ENCODE measurements around the gene TRAF3. TPM values are rescaled to one million over a fixed set of nuclear protein-coding genes. Genes with fewer than 3 reads are reported as not detected.

The TRAF3 gene
- total and polyA plus RNA-seq, 3 donors from 2014 or later = 24.3 to 38.8 (median 38.2) TPM

GRCh38 chr14:102807013-102807406 lies 29.8 kb downstream of the TRAF3 start:
- intact Hi-C loops (cut with DNase I; ENCODE audit: low total_unique reads) = no loop called here
- no peaks in the 10 kb centered on the region for H3K36me3 ChIP-seq (ENCODE audit: low read depth, missing control alignments)
- H3K27ac ChIP-seq = no peak overlapping the region
- peaks cover 5% of the 10 kb centered on the region for H3K4me1 ChIP-seq
- H3K27me3 ChIP-seq = no peaks in the 10 kb centered on the region
- 89 to 92% methylated on average over 4 of the region's 4 CpGs for WGBS, 2 donors
- H3K4me3 ChIP-seq = no peak overlapping the region
- TF ChIP-seq CTCF (IDR thresholded peaks at IDR 0.05) (no peak), POLR2A (IDR thresholded peaks at IDR 0.05) (no peak)
- no peak for DNase-seq
- H3K9me3 ChIP-seq = no peaks in the 10 kb centered on the region

- Histone ChIP-seq H3K36me3 (ENCODE audit: low read depth, missing control alignments) (no peaks in the 10 kb centered on the region), H3K4me1 (no peaks in the 10 kb centered on the region), H3K9me3 (no peaks in the 10 kb centered on the region), H3K4me3 (no peak overlapping the region), H3K27me3 (no peaks in the 10 kb centered on the region), H3K27ac (no peak overlapping the region)
- TF ChIP-seq CTCF (IDR thresholded peaks at IDR 0.05) (no peak), POLR2A (IDR thresholded peaks at IDR 0.05) (no peak)
- intact Hi-C loops (cut with DNase I; ENCODE audit: low total_unique reads) = no loop called here
- 79 to 82% methylated on average over 3 of the region's 3 CpGs for WGBS, 2 donors
- no peak for DNase-seq
Measured at GRCh38 chr14:102809870-102810269, 32.6 kb downstream of the TRAF3 start.

- TF ChIP-seq POLR2A (IDR thresholded peaks at IDR 0.05) (no peak), CTCF (IDR thresholded peaks at IDR 0.05) (no peak)
- no peak overlapping the region for H3K4me3 ChIP-seq
- DNase-seq = no peak
- no peaks in the 10 kb centered on the region for H3K9me3 ChIP-seq
- 83 to 89% methylated on average over 3 of the region's 3 CpGs for WGBS, 2 donors
- no peaks in the 10 kb centered on the region for H3K27me3 ChIP-seq
- intact Hi-C loops (cut with DNase I; ENCODE audit: low total_unique reads) = no loop called here
- no peaks in the 10 kb centered on the region for H3K36me3 ChIP-seq (ENCODE audit: low read depth, missing control alignments)
- no peak overlapping the region for H3K27ac ChIP-seq
- no peaks in the 10 kb centered on the region for H3K4me1 ChIP-seq
Measured at GRCh38 chr14:102810523-102810922, 33.3 kb downstream of the TRAF3 start.

GRCh38 chr14:102811254-102811963 lies 34.2 kb downstream of the TRAF3 start:
- intact Hi-C loops (cut with DNase I; ENCODE audit: low total_unique reads) = no loop called here
- Histone ChIP-seq H3K36me3 (ENCODE audit: low read depth, missing control alignments) (no peaks in the 10 kb centered on the region), H3K27ac (no peak overlapping the region), H3K4me1 (no peaks in the 10 kb centered on the region), H3K4me3 (no peak overlapping the region), H3K9me3 (no peaks in the 10 kb centered on the region), H3K27me3 (no peaks in the 10 kb centered on the region)
- no peak for DNase-seq
- 88 to 90% methylated on average over 12 of the region's 12 CpGs for WGBS, 2 donors
- no peak for TF ChIP-seq CTCF (IDR thresholded peaks at IDR 0.05)
- no peak for TF ChIP-seq POLR2A (IDR thresholded peaks at IDR 0.05)

- Histone ChIP-seq H3K36me3 (ENCODE audit: low read depth, missing control alignments) (no peaks in the 10 kb centered on the region), H3K27me3 (no peaks in the 10 kb centered on the region), H3K9me3 (no peaks in the 10 kb centered on the region), H3K4me1 (no peaks in the 10 kb centered on the region), H3K27ac (no peak overlapping the region), H3K4me3 (no peak overlapping the region)
- DNase-seq = no peak
- TF ChIP-seq CTCF (IDR thresholded peaks at IDR 0.05) (no peak), POLR2A (IDR thresholded peaks at IDR 0.05) (no peak)
- WGBS, 2 donors = 85 to 89% methylated on average over 2 of the region's 2 CpGs
- intact Hi-C loops (cut with DNase I; ENCODE audit: low total_unique reads) = no loop called here
Measured at GRCh38 chr14:102811971-102812370, 34.7 kb downstream of the TRAF3 start.
